Daoy (cell line): Measurements from ENCODE around the gene ERF. TPM values are rescaled to one million over a fixed set of nuclear protein-coding genes. Genes with fewer than 3 reads are reported as not detected.

ENCODE experiments used
- DNase-seq: peaks from one replicate; pipeline ENCODE4 v3.0.0-alpha.2; 2015; ENCODE audit warnings: low read depth
- total RNA-seq: library from RNA; depleted of rRNA; stranded (reverse); fragments of >200 nt; shearing (Covaris generic); gene quantifications from 2 replicates; pipeline ENCODE4 v1.2.3, GENCODE V29; 2014

Gene ERF
- total RNA-seq, 1 experiment from 2014 or later = 30.8 TPM

- DNase-seq = no peak
These were observed 32.3 kb upstream of the ERF start for GRCh38 chr19:42287017-42287826.

GRCh38 chr19:42286349-42287016, 31.6 kb upstream of the ERF start:
- DNase-seq = no peak

GRCh38 chr19:42285988-42286348, 31.0 kb upstream of the ERF start:
- DNase-seq = no peak

GRCh38 chr19:42285541-42285941, 30.6 kb upstream of the ERF start:
- DNase-seq = no peak

- DNase-seq = no peak
These were observed 29.8 kb upstream of the ERF start for GRCh38 chr19:42284591-42285341.

GRCh38 chr19:42284066-42284501, 29.2 kb upstream of the ERF start:
- DNase-seq = peak; percentile 90

- peak; percentile 97 for DNase-seq
These were observed 28.5 kb upstream of the ERF start for GRCh38 chr19:42283188-42284065.

- no peak for DNase-seq
These were observed 27.9 kb upstream of the ERF start for GRCh38 chr19:42282819-42283187.

- DNase-seq = peak; percentile 75
These were observed 27.2 kb upstream of the ERF start for GRCh38 chr19:42281827-42282762.

- DNase-seq = peak; percentile 65
These were observed 26.4 kb upstream of the ERF start for GRCh38 chr19:42281146-42281826.

- DNase-seq = peak; percentile 57
These were observed 25.9 kb upstream of the ERF start for GRCh38 chr19:42280815-42281145.

- DNase-seq = peak; percentile 95
These were observed 25.2 kb upstream of the ERF start for GRCh38 chr19:42279902-42280814.

- DNase-seq = no peak
These were observed 24.4 kb upstream of the ERF start for GRCh38 chr19:42279155-42279901.

- DNase-seq = no peak
These were observed 23.7 kb upstream of the ERF start for GRCh38 chr19:42278452-42279154.

GRCh38 chr19:42277821-42278451, 23.0 kb upstream of the ERF start:
- DNase-seq = peak; percentile 76

- DNase-seq = peak; percentile 25
These were observed 21.9 kb upstream of the ERF start for GRCh38 chr19:42276821-42277220.

- no peak for DNase-seq
These were observed 21.4 kb upstream of the ERF start for GRCh38 chr19:42276284-42276683.
